SK-N-SH (cell line): ENCODE results near the gene CUBN.

Experiments
- CHD2 ChIP-seq: fragments of 150-350 bp; IDR thresholded peaks from 2 replicates; pipeline ENCODE4 v1.6.1; 2018; ENCODE audit warnings: low read length; ENCODE audit not compliant: partially characterized antibody
- EP300 ChIP-seq, 2 experiments: IDR thresholded peaks; 2 replicates each; pipeline versions ENCODE4 v1.4.0 to v1.6.1; 2012; ENCODE audit warnings: borderline replicate concordance in 1 of 2, low read depth in 1 of 2, low read length in 1 of 2
- FOXJ3 ChIP-seq: sonication (generic); formaldehyde crosslinking; IDR thresholded peaks from 2 replicates; pipeline ENCODE4 v1.5.1; 2020; ENCODE audit warnings: mild to moderate bottlenecking, missing genetic modification reagents
- GATA2 ChIP-seq: sonication (generic); formaldehyde crosslinking; IDR thresholded peaks from 2 replicates; pipeline ENCODE4 v1.5.0; 2020; ENCODE audit warnings: mild to moderate bottlenecking, missing genetic modification reagents
- NFIC ChIP-seq: IDR thresholded peaks from 2 replicates; pipeline ENCODE4 v1.4.0; 2012; ENCODE audit warnings: borderline replicate concordance
- RAD21 ChIP-seq: IDR thresholded peaks from 2 replicates; pipeline ENCODE4 v1.6.1; 2012; ENCODE audit warnings: mild to moderate bottlenecking, low read length
- RCOR1 ChIP-seq: fragments of 150-350 bp; IDR thresholded peaks from 2 replicates; pipeline ENCODE4 v1.6.1; 2017; ENCODE audit warnings: antibody characterized with exemption, low read length
- RFX5 ChIP-seq: IDR thresholded peaks from 2 replicates; pipeline ENCODE4 v1.6.1; 2012; ENCODE audit warnings: mild to moderate bottlenecking, improper control_type of control experiment, low read length
- TAF1 ChIP-seq: IDR thresholded peaks from 2 replicates; pipeline ENCODE4 v1.6.1; 2012; ENCODE audit warnings: low read depth, mild to moderate bottlenecking, low read length, moderate library complexity, borderline replicate concordance
- YY1 ChIP-seq: IDR thresholded peaks from 2 replicates; pipeline ENCODE4 v1.4.0; 2012; ENCODE audit warnings: low read depth, mild to moderate bottlenecking
- TF ChIP-seq, protein P1 (sequence below): fragments of 200-600 bp; sonication (generic); IDR thresholded peaks from 2 replicates; pipeline ENCODE4 v1.6.1; 2017; ENCODE audit warnings: antibody characterized with exemption, mild to moderate bottlenecking, moderate library complexity
- TF ChIP-seq, protein P2 (sequence below): IDR thresholded peaks from 2 replicates; pipeline ENCODE4 v1.4.0; 2012; ENCODE audit warnings: low read depth, borderline replicate concordance
- TF ChIP-seq, protein P3 (sequence below): IDR thresholded peaks from 2 replicates; pipeline ENCODE4 v1.4.0; 2012; ENCODE audit warnings: low read depth
- TF ChIP-seq, protein P4 (sequence below): IDR thresholded peaks from 2 replicates; pipeline ENCODE4 v1.6.1; 2012; ENCODE audit warnings: mild to moderate bottlenecking, low read depth, low read length, moderate library complexity

DNA sequence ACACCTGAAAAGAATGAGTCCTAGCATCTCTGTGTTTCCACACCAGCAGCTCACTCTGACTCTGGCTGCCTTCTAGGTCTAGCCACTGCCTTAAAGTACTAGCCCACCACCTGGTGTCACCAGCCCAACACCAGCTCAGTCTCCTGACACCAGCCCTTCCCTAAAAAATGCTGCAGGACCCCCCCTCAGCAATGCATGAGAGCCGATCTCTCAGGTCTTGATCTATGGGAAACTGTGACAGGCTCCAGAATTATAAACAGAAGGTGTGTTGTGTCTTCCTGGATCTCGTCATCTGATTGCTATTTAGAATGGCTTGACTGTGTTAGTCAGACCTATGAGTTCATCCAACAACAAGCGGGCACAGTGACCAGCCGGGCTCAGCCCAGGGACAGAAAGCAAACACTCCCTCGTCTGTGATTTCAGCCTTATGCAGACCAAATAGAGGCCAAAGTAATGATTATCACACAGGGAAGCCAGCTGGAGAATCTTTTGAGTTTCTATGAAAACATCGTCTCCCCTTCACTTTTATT lies 66.6 kb downstream of the CUBN start:
- TF ChIP-seq NFIC (peak; percentile 64), TAF1 (no peak), RCOR1 (no peak), CHD2 (no peak), FOXJ3 (CRISPR knock-in tag) (no peak), RAD21 (no peak), RFX5 (no peak), GATA2 (CRISPR knock-in tag) (no peak), EP300 (IDR thresholded peaks at IDR 0.05; ENCODE audit: borderline replicate concordance in 1 of 2, low read depth in 1 of 2, low read length in 1 of 2) (peak in 1 of 2 experiments; percentile 84; a peak in 1 of 4 replicates), YY1 (no peak)
- TF ChIP-seq, protein P1, sequence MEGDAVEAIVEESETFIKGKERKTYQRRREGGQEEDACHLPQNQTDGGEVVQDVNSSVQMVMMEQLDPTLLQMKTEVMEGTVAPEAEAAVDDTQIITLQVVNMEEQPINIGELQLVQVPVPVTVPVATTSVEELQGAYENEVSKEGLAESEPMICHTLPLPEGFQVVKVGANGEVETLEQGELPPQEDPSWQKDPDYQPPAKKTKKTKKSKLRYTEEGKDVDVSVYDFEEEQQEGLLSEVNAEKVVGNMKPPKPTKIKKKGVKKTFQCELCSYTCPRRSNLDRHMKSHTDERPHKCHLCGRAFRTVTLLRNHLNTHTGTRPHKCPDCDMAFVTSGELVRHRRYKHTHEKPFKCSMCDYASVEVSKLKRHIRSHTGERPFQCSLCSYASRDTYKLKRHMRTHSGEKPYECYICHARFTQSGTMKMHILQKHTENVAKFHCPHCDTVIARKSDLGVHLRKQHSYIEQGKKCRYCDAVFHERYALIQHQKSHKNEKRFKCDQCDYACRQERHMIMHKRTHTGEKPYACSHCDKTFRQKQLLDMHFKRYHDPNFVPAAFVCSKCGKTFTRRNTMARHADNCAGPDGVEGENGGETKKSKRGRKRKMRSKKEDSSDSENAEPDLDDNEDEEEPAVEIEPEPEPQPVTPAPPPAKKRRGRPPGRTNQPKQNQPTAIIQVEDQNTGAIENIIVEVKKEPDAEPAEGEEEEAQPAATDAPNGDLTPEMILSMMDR: no peak
- TF ChIP-seq, protein P2, sequence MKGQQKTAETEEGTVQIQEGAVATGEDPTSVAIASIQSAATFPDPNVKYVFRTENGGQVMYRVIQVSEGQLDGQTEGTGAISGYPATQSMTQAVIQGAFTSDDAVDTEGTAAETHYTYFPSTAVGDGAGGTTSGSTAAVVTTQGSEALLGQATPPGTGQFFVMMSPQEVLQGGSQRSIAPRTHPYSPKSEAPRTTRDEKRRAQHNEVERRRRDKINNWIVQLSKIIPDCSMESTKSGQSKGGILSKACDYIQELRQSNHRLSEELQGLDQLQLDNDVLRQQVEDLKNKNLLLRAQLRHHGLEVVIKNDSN: no peak
- TF ChIP-seq, protein P3, sequence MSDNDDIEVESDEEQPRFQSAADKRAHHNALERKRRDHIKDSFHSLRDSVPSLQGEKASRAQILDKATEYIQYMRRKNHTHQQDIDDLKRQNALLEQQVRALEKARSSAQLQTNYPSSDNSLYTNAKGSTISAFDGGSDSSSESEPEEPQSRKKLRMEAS: peak; percentile 54
- TF ChIP-seq, protein P4, sequence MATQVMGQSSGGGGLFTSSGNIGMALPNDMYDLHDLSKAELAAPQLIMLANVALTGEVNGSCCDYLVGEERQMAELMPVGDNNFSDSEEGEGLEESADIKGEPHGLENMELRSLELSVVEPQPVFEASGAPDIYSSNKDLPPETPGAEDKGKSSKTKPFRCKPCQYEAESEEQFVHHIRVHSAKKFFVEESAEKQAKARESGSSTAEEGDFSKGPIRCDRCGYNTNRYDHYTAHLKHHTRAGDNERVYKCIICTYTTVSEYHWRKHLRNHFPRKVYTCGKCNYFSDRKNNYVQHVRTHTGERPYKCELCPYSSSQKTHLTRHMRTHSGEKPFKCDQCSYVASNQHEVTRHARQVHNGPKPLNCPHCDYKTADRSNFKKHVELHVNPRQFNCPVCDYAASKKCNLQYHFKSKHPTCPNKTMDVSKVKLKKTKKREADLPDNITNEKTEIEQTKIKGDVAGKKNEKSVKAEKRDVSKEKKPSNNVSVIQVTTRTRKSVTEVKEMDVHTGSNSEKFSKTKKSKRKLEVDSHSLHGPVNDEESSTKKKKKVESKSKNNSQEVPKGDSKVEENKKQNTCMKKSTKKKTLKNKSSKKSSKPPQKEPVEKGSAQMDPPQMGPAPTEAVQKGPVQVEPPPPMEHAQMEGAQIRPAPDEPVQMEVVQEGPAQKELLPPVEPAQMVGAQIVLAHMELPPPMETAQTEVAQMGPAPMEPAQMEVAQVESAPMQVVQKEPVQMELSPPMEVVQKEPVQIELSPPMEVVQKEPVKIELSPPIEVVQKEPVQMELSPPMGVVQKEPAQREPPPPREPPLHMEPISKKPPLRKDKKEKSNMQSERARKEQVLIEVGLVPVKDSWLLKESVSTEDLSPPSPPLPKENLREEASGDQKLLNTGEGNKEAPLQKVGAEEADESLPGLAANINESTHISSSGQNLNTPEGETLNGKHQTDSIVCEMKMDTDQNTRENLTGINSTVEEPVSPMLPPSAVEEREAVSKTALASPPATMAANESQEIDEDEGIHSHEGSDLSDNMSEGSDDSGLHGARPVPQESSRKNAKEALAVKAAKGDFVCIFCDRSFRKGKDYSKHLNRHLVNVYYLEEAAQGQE: 0 out of 2 replicates have a peak, but pooled peaks have one; percentile 14
